Naive thymus-derived CD4-positive, alpha-beta T cell (primary cell): ENCODE measurements around the gene AIP. TPM values are rescaled to one million over a fixed set of nuclear protein-coding genes. Genes with fewer than 3 reads are reported as not detected.

Experiments used
- ATAC-seq: fragments of 150-1000 bp; cut with Tn5 transposase; 2 replicates; pipeline ENCODE4 v1.10.0; 2021; ENCODE audit warnings: mild to moderate bottlenecking, moderate library complexity
- CTCF ChIA-PET: fragments of 350-600 bp; sonication (Branson Sonifier 250); formaldehyde crosslinking; loops from one replicate; lab custom pipeline; 2021; ENCODE audit warnings: antibody characterized with exemption; lab: Charles Lee
- POLR2A ChIA-PET: fragments of 350-600 bp; sonication (Branson Sonifier 250); formaldehyde crosslinking; loops from one replicate; lab custom pipeline; 2021; ENCODE audit warnings: antibody characterized with exemption, inconsistent platforms; lab: Charles Lee
- DNase-seq, 9 donors: peaks; one replicate each; pipeline versions ENCODE4 v3.0.0 to v3.0.0-alpha.2; 2020 to 2022; ENCODE audit warnings: mixed read lengths in 1 of 9
- H3K27ac ChIP-seq: one replicate; pipeline ENCODE4 v1.7.0; 2013; ENCODE audit warnings: mild to moderate bottlenecking, low read depth, low read length, moderate library complexity
- H3K27me3 ChIP-seq, 2 donors: one replicate each; pipeline ENCODE4 v1.7.0; 2013; ENCODE audit warnings: low read length in 2 of 2, mild to moderate bottlenecking in 2 of 2, moderate library complexity in 2 of 2; ENCODE audit not compliant: control insufficient read depth in 2 of 2, insufficient read depth in 2 of 2
- H3K36me3 ChIP-seq, 3 experiments: 1 replicate in 2 of 3; 2 replicates in 1 of 3; pipeline ENCODE4 v1.7.0; 2013; ENCODE audit warnings: low read length in 3 of 3, mild to moderate bottlenecking in 3 of 3, moderate library complexity in 1 of 3; ENCODE audit not compliant: insufficient read depth in 3 of 3, control insufficient read depth in 2 of 3
- H3K4me1 ChIP-seq, 2 donors: one replicate each; pipeline ENCODE4 v1.7.0; 2013; ENCODE audit warnings: low read length in 2 of 2, mild to moderate bottlenecking in 2 of 2, moderate library complexity in 1 of 2; ENCODE audit not compliant: control insufficient read depth in 2 of 2, insufficient read depth in 2 of 2
- H3K4me3 ChIP-seq: 2 replicates; pipeline ENCODE4 v1.7.0; 2013; ENCODE audit warnings: mild to moderate bottlenecking, low read length
- H3K9me3 ChIP-seq, 3 experiments: 1 replicate in 2 of 3; 2 replicates in 1 of 3; pipeline ENCODE4 v1.7.0; 2013; ENCODE audit warnings: low read length in 3 of 3; ENCODE audit not compliant: control insufficient read depth in 2 of 3
- H3K27ac Mint-ChIP-seq, 9 donors: one replicate each; pipeline ENCODE4 v1.8.0; 2020 to 2022; ENCODE audit warnings: mixed read lengths in 9 of 9, mild to moderate bottlenecking in 8 of 9, moderate library complexity in 5 of 9, inconsistent platforms in 2 of 9
- H3K27me3 Mint-ChIP-seq, 5 donors: one replicate each; pipeline ENCODE4 v1.8.0; 2021 to 2022; ENCODE audit warnings: mixed read lengths in 5 of 5, mild to moderate bottlenecking in 1 of 5
- H3K36me3 Mint-ChIP-seq, 5 donors: one replicate each; pipeline ENCODE4 v1.8.0; 2020 to 2022; ENCODE audit warnings: mixed read lengths in 5 of 5, mild to moderate bottlenecking in 3 of 5, inconsistent platforms in 1 of 5
- H3K4me1 Mint-ChIP-seq, 7 donors: one replicate each; pipeline ENCODE4 v1.8.0; 2020 to 2022; ENCODE audit warnings: mixed read lengths in 7 of 7, mild to moderate bottlenecking in 3 of 7, inconsistent platforms in 1 of 7
- H3K4me3 Mint-ChIP-seq, 10 donors: one replicate each; pipeline ENCODE4 v1.8.0; 2020 to 2022; ENCODE audit warnings: mild to moderate bottlenecking in 10 of 10, mixed read lengths in 10 of 10, moderate library complexity in 6 of 10, inconsistent platforms in 2 of 10
- H3K9me3 Mint-ChIP-seq, 11 donors: one replicate each; pipeline ENCODE4 v1.8.0; 2020 to 2022; ENCODE audit warnings: mixed read lengths in 11 of 11, mild to moderate bottlenecking in 4 of 11, inconsistent platforms in 1 of 11, moderate library complexity in 1 of 11
- intact Hi-C, 2 donors: fragments of 100-400 bp; cut with micrococcal nuclease; formaldehyde crosslinking; loops; one replicate each; pipeline ENCODE4 v1.15.1; 2023
- polyA plus RNA-seq, 2 donors: library from polyadenylated mRNA; unstranded; fragments of 300-500 nt; fragmentation: Illumina TruSeq; gene quantifications; one replicate each; pipeline ENCODE4 v1.2.3, GENCODE V29; 2021
- total RNA-seq, 6 experiments: library from RNA in 5 of 6; stranded (reverse) in 5 of 6; gene quantifications; 1 replicate in 5 of 6; 2 replicates in 1 of 6; pipeline ENCODE4 v1.2.3 and lab custom pipeline; 2021 to 2026

The AIP gene
- total and polyA plus RNA-seq, 7 experiments from 2014 or later: 107 to 205 (median 137) TPM

GRCh38 chr11:67500831-67501715, 18.2 kb downstream of the AIP start:
- H3K27me3 ChIP-seq: no peaks in the 10 kb centered on the region
- peak overlapping the region in 5 of 9 donors; percentile 10 to 74 (median 49) for H3K27ac Mint-ChIP-seq
- no peak overlapping the region for H3K4me3 ChIP-seq
- no peaks in the 10 kb centered on the region for H3K27me3 Mint-ChIP-seq
- peaks cover 0 to 3% (median 0%) of the 10 kb centered on the region in 11 donors for H3K9me3 Mint-ChIP-seq
- H3K4me1 Mint-ChIP-seq: peaks cover 16 to 32% (median 30%) of the 10 kb centered on the region in 7 donors
- peaks cover 0 to 60% (median 6%) of the 10 kb centered on the region in 3 experiments for H3K36me3 ChIP-seq
- DNase-seq (no peak), ATAC-seq (no peak)
- ChIA-PET POLR2A (interaction anchor here (0.8 to 1.7 kb wide), 4 partner anchors 8 to 18 kb away, joined by 3 to 9 read pairs (median 3); partner anchors contain the start of gene AIP), CTCF (no interaction called here)
- H3K4me3 Mint-ChIP-seq: peak overlapping the region in 1 of 10 donors; percentile 68
- intact Hi-C loops: no loop called here
- no peak overlapping the region for H3K27ac ChIP-seq
- H3K36me3 Mint-ChIP-seq: peaks cover 8 to 25% (median 11%) of the 10 kb centered on the region in 5 donors
- H3K4me1 ChIP-seq: peaks cover 17 to 20% of the 10 kb centered on the region in 2 donors
- no peaks in the 10 kb centered on the region for H3K9me3 ChIP-seq

DNA sequence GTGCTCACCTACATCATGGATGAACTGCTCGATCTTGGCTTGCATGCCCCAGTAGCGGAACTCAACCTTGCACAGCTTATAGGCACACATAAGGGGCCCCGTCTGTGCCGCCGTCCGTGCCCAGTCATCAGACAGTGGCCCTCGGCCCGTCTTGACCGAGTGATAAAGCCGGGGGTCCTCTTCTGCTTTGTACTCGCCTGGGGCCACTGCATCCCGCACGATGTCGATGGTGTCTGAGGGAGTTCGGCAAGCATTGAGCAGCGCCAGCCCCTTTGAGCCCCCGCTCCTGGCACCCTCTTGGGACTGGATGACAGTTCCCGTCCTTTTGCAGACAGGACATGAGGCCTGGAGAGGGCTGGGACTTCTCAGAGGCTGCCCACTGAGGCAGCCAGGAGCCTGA, 19.0 kb downstream of the AIP start:
- Histone ChIP-seq H3K9me3 (no peaks in the 10 kb centered on the region), H3K27me3 (no peaks in the 10 kb centered on the region), H3K36me3 (peaks cover 0 to 56% (median 6%) of the 10 kb centered on the region in 3 experiments), H3K27ac (no peak overlapping the region), H3K4me3 (no peak overlapping the region), H3K4me1 (peaks cover 25 to 28% of the 10 kb centered on the region in 2 donors)
- Mint-ChIP-seq H3K27me3 (no peaks in the 10 kb centered on the region), H3K9me3 (peaks cover 0 to 3% (median 0%) of the 10 kb centered on the region in 11 donors), H3K27ac (no peak overlapping the region), H3K4me1 (peaks cover 23 to 40% (median 37%) of the 10 kb centered on the region in 7 donors), H3K4me3 (peak overlapping the region in 1 of 10 donors; percentile 38), H3K36me3 (peaks cover 8 to 30% (median 11%) of the 10 kb centered on the region in 5 donors)
- no peak for DNase-seq
- CTCF ChIA-PET: interaction anchor here (1.0 kb wide), 1 partner anchor 111 kb away, joined by 3 read pairs; no protein-coding TSS in a partner anchor
- intact Hi-C loops: no loop called here
- no peak for ATAC-seq
- POLR2A ChIA-PET: interaction anchor here (0.8 to 5.0 kb wide), 7 partner anchors 9 to 101 kb away, joined by 3 to 28 read pairs (median 3); partner anchors contain the start of genes AIP and PPP1CA

GRCh38 chr11:67502328-67502979, 19.6 kb downstream of the AIP start:
- ATAC-seq (no peak), DNase-seq (no peak)
- CTCF ChIA-PET: interaction anchor here (0.5 to 1.0 kb wide), 2 partner anchors 110 to 111 kb away, joined by 3 read pairs; no protein-coding TSS in a partner anchor
- Mint-ChIP-seq H3K9me3 (peaks cover 0 to 3% (median 0%) of the 10 kb centered on the region in 11 donors), H3K36me3 (peaks cover 8 to 34% (median 11%) of the 10 kb centered on the region in 5 donors), H3K27me3 (no peaks in the 10 kb centered on the region), H3K4me3 (peak overlapping the region; percentile 48 to 95 (median 76)), H3K4me1 (peaks cover 28 to 45% (median 43%) of the 10 kb centered on the region in 7 donors), H3K27ac (peak overlapping the region in 7 of 9 donors; percentile 60 to 80 (median 72))
- Histone ChIP-seq H3K27ac (no peak overlapping the region), H3K4me1 (peaks cover 31 to 34% of the 10 kb centered on the region in 2 donors), H3K27me3 (no peaks in the 10 kb centered on the region), H3K9me3 (no peaks in the 10 kb centered on the region), H3K4me3 (no peak overlapping the region), H3K36me3 (peaks cover 0 to 55% (median 6%) of the 10 kb centered on the region in 3 experiments)
- intact Hi-C loops: no loop called here
- POLR2A ChIA-PET: interaction anchor here (0.8 to 5.0 kb wide), 7 partner anchors 9 to 102 kb away, joined by 3 to 28 read pairs (median 3); partner anchors contain the start of genes AIP and PPP1CA

DNA sequence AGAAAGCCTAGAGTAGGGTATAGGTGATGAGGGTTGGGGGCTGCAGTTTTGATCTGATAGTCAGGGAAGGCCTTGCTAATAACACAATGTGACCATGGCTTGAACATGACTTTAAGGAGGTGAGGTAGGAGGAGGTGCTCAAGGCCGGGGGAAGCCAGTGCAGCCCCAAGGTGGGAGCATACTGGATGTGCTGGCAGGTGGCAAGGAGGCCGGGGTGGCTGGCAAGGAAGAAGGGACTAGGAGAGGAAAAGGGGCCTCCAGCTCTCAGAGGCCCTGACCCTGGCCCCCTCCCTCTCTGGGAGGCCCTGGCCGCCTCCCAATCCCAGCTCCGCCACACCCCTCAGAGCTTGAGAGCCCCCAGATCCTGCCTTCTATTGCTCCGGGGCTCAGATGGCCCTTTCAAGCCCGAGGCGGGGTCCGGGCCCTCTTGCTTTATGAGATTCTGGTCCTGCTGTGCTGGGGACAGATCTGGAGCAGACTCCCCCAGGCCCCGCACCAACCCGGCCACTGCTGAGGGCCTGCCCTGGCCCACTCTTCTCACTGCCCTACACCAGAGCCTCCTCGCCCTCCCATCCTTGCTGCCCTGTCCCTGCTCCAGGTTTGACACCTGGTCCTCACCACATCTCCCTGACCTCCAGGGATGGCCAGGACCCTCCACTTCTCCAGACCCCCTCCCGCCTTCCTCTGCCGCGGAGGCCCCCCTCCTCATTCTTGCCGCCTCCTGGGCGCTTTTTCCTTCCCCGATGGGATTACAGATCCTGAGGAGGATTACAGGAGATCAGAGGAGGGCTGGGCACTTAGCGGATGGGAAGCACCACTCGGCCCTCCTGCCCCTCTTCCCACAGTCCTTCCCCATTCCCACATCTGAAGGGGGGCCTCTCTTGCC, 20.5 kb downstream of the AIP start:
- POLR2A ChIA-PET: interaction anchor here (0.8 to 5.0 kb wide), 5 partner anchors 12 to 103 kb away, joined by 3 to 28 read pairs (median 4); partner anchors contain the start of genes PPP1CA and TMEM134

DNA sequence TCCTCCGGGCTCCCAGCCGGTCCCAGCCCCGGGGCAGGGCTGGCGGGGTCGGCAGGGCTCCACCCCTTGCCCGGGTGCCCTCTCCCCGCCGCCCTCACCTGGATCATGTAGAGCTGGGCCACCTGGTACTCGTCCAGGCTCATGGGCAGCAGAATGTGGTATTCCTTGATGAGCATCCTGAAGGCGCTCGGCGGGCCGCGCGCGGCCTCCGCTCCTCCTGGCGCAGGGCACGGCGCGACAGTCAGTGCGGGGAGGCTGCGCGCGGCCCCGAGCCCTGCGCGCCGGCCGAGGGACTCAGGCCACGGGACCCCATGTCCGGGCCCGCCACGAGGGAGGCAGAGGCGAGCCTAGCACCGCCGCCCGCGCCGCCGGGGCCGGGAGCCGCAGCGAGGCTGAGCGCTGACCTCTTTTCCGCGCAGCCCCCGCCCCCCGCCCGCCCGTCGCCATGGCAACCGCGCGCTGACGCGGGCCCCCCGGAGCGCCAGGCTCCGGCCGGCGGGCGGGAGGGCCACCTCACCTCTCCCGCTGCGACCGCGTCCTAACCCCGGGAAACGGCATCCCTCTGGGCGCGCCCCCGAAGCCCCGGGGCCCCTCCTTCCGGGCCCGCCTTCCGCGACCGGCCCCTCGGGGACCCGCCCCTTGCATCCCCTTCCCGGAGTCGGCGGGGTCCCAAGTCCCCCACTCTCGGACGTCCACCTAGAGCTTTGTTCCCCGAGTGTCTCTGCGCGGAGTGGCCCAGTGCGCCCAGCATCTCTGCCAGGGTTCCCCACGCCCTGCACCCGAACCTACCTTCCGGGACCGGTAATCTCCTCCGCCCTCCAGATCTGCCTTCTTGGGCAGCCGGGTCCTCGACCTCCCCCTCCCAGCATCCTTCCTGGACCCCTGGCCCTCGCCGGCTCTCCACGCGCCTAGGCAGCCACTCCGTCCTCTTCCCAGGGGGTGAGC, 21.5 kb downstream of the AIP start:
- intact Hi-C loops: no loop called here
- POLR2A ChIA-PET: interaction anchor here (0.8 to 5.0 kb wide), 9 partner anchors 14 to 148 kb away, joined by 3 to 40 read pairs (median 5); partner anchors contain the start of genes AIP, PPP1CA, PTPRCAP and TMEM134
- Mint-ChIP-seq H3K4me3 (peak overlapping the region; percentile 87 to 95 (median 91)), H3K27ac (peak overlapping the region; percentile 31 to 98 (median 87)), H3K36me3 (peaks cover 8 to 33% (median 11%) of the 10 kb centered on the region in 5 donors), H3K27me3 (peaks cover 0 to 2% (median 0%) of the 10 kb centered on the region in 5 donors), H3K4me1 (peaks cover 35 to 54% (median 50%) of the 10 kb centered on the region in 7 donors), H3K9me3 (peaks cover 0 to 5% (median 0%) of the 10 kb centered on the region in 11 donors)
- H3K9me3 ChIP-seq: no peaks in the 10 kb centered on the region
- DNase-seq (peak in 5 of 9 donors; percentile 28 to 58 (median 30)), ATAC-seq (no peak)
- CTCF ChIA-PET: interaction anchor here (0.6 to 1.3 kb wide), 3 partner anchors 103 to 147 kb away, joined by 3 to 4 read pairs (median 3); partner anchors contain the start of gene PPP1CA
- peaks cover 0 to 39% (median 6%) of the 10 kb centered on the region in 3 experiments for H3K36me3 ChIP-seq
- peak overlapping the region; percentile 81 for H3K4me3 ChIP-seq
- H3K4me1 ChIP-seq: peaks cover 40 to 45% of the 10 kb centered on the region in 2 donors
- H3K27me3 ChIP-seq: no peaks in the 10 kb centered on the region
- peak overlapping the region; percentile 96 for H3K27ac ChIP-seq

More for the DNA sequence above, 20.5 kb downstream of the AIP start:
- Mint-ChIP-seq H3K27ac (peak overlapping the region; percentile 2 to 83 (median 72)), H3K9me3 (peaks cover 0 to 3% (median 0%) of the 10 kb centered on the region in 11 donors), H3K36me3 (peaks cover 8 to 33% (median 11%) of the 10 kb centered on the region in 5 donors), H3K4me1 (peaks cover 28 to 46% (median 43%) of the 10 kb centered on the region in 7 donors), H3K4me3 (peak overlapping the region; percentile 48 to 95 (median 76)), H3K27me3 (no peaks in the 10 kb centered on the region)
- intact Hi-C loops: no loop called here
- Histone ChIP-seq H3K4me3 (peak overlapping the region; percentile 20), H3K27ac (peak overlapping the region; percentile 96), H3K4me1 (peaks cover 35 to 39% of the 10 kb centered on the region in 2 donors), H3K36me3 (peaks cover 0 to 46% (median 6%) of the 10 kb centered on the region in 3 experiments), H3K27me3 (no peaks in the 10 kb centered on the region), H3K9me3 (no peaks in the 10 kb centered on the region)
- no peak for ATAC-seq
- CTCF ChIA-PET: interaction anchor here (0.5 kb wide), 1 partner anchor 111 kb away, joined by 3 read pairs; no protein-coding TSS in a partner anchor
- no peak for DNase-seq
